LoVo (cell line): ENCODE results near the gene AKNA.

Source experiments
- DNase-seq: peaks from one replicate; pipeline ENCODE4 v3.0.0-alpha.2; 2016; ENCODE audit warnings: low spot score

AKNA gene

GRCh38 chr9:114396558-114397218 is 8.9 kb upstream of the AKNA start:
- no peak for DNase-seq

- DNase-seq = no peak
Observed at GRCh38 chr9:114395768-114396167, 8.0 kb upstream of the AKNA start.

- DNase-seq = no peak
Observed at GRCh38 chr9:114395334-114395617, 7.5 kb upstream of the AKNA start.

- no peak for DNase-seq
Observed at GRCh38 chr9:114394523-114395333, 6.9 kb upstream of the AKNA start.

- DNase-seq = peak; percentile 39
Observed at GRCh38 chr9:114392749-114393112, 4.9 kb upstream of the AKNA start.

GRCh38 chr9:114390952-114391351 is 3.2 kb upstream of the AKNA start:
- no peak for DNase-seq

- DNase-seq = no peak
Observed at GRCh38 chr9:114389612-114390368, 2.0 kb upstream of the AKNA start.

- no peak for DNase-seq
Observed at GRCh38 chr9:114388764-114389375, 1.1 kb upstream of the AKNA start.

- no peak for DNase-seq
Observed at GRCh38 chr9:114388357-114388682, 538 bp upstream of the AKNA start.

- no peak for DNase-seq
Observed at GRCh38 chr9:114386886-114387679, 699 bp downstream of the AKNA start.

GRCh38 chr9:114386361-114386885 is 1.4 kb downstream of the AKNA start:
- DNase-seq = no peak

GRCh38 chr9:114385397-114386181 is 2.2 kb downstream of the AKNA start:
- DNase-seq = no peak

- no peak for DNase-seq
Observed at GRCh38 chr9:114384836-114385396, 2.9 kb downstream of the AKNA start.

GRCh38 chr9:114384341-114384740 is 3.4 kb downstream of the AKNA start:
- DNase-seq = no peak

- no peak for DNase-seq
Observed at GRCh38 chr9:114383521-114384231, 4.1 kb downstream of the AKNA start.

GRCh38 chr9:114382699-114383520 is 4.9 kb downstream of the AKNA start:
- DNase-seq = no peak

- DNase-seq = no peak
Observed at GRCh38 chr9:114378883-114379282, 8.9 kb downstream of the AKNA start.

GRCh38 chr9:114378016-114378415 is 9.8 kb downstream of the AKNA start:
- DNase-seq = no peak
